SW 1271 (cell line): ENCODE measurements around the gene FAM234A.

Source experiments
- DNase-seq, 2 experiments: peaks; one replicate each; lab custom pipeline; 2025; lab: John Stamatoyannopoulos, UW

The FAM234A gene

DNA sequence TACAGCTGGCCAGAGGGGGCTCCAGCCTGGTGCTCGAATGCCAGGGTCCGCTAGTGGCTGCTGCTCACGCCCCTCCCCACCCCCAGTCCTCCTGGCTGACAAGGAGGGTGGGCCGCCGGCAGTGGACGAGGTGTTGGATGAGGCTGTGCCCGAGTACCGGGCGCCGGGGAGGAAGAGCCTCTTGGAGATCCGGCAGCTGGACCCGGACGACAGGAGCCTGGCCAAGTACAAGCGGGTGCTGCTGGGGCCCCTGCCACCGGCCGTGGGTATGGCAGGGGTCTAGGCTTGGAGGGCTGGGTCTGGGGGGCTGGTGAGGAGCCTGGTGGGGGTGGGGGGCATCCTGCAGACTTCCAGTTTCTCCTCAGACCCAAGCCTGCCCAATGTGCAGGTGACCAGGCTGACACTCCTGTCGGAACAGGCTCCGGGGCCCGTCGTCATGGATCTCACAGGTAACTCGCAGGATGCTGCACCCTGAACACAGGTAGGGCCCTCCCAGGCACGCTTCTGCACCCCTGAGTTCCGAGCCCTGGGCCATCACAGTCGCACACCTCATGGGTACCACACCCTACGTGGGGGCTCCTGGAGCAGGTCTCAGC is 47.1 kb downstream of the FAM234A start:
- no peak for DNase-seq

DNA sequence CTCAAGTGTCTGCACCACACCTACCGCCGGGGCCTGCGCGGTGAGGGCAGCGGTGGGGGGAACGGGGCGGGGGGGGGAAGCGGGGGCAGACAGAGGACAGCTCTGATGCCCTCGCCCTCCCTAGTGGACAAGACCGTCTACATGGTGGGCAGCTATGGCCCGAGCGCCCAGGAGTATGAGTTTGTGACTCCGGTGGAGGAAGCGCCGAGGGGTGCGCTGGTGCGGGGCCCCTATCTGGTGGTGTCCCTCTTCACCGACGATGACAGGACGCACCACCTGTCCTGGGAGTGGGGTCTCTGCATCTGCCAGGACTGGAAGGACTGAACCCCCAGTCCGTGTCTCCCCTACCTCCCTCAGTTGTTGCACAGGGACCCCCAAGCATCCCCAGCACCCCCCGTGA is 47.9 kb downstream of the FAM234A start:
- no peak for DNase-seq

DNA sequence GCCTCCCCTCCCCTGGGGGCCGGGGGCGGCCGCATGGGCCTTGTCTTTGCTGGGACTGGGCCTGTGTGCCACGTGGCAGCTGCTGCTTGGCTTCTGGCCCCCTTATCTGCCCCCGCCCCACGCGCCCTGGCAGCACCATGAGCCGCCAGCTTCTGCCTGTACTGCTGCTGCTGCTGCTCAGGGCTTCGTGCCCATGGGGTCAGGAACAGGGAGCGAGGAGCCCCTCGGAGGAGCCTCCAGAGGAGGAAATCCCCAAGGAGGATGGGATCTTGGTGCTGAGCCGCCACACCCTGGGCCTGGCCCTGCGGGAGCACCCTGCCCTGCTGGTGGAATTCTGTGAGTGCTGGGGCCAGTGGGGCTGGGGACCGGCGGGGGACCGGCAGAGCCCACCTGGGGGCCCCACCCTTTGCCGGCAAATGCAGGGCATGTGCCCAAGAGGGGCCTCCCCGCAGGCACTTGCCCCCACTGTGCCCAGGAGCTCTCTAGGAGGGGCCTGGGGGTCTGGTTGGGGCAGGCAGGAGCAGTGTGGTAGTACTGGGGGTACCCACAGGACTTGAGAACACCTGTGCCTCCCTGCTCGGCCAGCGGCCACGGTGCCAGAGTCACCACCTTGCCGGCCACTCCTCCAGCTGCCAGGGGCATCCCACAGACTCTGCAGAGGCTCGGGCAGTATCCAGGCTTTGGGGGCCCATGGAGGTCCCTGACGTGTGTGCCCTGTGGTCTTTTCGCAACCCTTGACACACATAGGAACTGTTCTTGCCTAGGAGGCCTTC is 48.6 kb downstream of the FAM234A start, which contains the start of gene PDIA2:
Gene PDIA2, plus strand, starts transcription at position 132 of the 773 bp plus-strand sequence. Its CDS starts 6 bp downstream, at position 138.
- no peak for DNase-seq

DNA sequence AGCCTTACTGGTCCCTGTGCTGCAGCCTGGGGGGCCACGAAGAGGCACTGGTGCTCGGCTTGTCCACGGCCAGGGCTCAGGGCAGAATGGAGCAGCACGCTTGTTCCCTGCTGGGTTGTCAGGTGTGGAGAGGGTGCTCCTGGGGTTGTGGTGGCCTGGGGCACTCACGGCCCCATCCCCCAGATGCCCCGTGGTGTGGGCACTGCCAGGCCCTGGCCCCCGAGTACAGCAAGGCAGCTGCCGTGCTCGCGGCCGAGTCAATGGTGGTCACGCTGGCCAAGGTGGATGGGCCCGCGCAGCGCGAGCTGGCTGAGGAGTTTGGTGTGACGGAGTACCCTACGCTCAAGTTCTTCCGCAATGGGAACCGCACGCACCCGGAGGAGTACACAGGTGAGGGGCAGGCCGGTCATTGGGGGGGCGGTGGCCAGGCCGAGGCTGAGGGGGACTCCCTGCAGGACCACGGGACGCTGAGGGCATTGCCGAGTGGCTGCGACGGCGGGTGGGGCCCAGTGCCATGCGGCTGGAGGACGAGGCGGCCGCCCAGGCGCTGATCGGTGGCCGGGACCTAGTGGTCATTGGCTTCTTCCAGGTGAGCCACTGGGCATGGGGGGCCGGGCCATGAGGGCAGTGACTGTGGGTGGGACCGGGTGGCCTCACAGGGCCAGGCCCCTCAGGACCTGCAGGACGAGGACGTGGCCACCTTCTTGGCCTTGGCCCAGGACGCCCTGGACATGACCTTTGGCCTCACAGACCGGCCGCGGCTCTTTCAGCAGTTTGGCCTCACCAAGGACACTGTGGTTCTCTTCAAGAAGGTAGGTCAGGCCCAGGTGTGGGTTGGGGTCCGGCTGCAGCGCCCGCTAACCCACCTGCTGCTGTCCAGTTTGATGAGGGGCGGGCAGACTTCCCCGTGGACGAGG is 49.8 kb downstream of the FAM234A start:
- no peak for DNase-seq

DNA sequence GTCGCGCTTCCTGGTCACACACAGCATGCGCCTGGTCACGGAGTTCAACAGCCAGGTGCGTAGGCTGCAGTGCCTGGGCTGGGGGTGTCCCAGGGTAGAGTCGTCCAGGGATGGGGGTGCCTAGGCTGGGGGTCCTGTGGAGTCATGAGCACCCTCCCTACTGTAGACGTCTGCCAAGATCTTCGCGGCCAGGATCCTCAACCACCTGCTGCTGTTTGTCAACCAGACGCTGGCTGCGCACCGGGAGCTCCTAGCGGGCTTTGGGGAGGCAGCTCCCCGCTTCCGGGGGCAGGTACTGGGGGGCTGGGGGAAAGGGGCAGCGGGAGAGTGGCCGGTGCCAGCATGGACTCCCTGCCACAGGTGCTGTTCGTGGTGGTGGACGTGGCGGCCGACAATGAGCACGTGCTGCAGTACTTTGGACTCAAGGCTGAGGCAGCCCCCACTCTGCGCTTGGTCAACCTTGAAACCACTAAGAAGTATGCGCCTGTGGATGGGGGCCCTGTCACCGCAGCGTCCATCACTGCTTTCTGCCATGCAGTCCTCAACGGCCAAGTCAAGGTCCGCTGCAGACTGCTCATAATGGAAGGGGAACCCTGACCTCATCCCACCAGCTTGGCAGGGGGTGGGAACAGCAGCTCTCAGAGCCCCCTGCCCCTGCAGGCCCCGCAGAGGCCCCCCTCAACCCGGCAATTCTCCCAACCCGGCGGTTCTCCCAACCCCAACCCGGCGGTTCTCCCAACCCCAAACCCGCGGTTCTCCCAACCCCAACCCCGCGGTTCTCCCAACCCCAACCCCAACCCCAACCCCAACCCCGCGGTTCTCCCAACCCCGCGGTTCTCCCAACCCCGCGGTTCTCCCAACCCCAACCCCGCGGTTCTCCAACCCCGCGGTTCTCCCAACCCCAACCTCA is 50.8 kb downstream of the FAM234A start:
- DNase-seq, result no peak

DNA sequence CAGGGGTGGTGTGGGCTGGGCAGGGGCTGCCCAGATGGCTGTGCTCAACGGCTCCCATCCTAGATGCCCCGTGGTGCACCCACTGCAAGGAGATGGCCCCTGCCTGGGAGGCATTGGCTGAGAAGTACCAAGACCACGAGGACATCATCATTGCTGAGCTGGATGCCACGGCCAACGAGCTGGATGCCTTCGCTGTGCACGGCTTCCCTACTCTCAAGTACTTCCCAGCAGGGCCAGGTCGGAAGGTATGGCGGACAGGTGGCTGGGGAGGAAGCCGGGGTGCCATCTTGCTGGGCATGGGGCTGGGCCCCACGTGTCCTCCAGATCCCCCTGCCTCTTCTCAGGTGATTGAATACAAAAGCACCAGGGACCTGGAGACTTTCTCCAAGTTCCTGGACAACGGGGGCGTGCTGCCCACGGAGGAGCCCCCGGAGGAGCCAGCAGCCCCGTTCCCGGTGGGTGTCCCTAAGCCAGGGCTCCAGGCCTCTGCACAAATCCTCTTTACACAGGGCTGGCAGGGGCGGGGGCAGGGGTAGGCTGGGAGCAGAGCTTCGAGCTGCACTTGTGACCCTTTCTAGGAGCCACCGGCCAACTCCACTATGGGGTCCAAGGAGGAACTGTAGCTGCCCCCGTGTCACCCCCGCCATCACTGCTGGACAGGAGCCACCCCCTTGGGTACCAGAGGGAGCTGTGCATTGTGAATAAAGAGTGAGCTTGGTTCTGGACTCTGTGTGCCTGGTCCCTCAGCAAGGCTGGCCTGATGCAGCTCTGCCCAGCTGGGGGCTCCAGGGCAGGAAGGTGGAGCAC is 52.1 kb downstream of the FAM234A start:
- no peak for DNase-seq

DNA sequence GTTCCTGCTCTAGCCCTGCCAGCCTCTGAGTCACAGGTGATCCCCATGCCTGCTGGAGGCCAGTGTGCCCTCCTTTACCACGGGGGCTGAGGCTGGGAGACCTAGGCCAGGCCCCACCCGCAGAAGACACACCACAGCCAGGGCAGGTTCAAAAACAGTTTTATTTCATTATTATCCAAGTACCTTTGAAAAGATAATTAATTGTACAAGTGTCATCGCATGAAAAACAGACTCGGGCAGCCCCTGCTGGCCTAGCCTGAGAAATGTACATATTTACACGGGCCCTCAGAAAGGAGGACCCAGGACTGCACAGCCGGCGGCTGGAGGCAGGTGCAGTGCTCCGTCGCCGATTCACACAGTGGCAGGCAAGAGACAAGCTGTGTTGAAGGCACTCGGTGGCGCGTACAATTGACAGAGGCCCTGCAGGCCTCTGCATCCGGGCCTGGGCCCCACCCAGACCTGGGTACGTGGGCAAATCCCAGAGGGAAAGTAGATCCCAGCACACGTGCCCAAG is 52.7 kb downstream of the FAM234A start:
- DNase-seq, result no peak

DNA sequence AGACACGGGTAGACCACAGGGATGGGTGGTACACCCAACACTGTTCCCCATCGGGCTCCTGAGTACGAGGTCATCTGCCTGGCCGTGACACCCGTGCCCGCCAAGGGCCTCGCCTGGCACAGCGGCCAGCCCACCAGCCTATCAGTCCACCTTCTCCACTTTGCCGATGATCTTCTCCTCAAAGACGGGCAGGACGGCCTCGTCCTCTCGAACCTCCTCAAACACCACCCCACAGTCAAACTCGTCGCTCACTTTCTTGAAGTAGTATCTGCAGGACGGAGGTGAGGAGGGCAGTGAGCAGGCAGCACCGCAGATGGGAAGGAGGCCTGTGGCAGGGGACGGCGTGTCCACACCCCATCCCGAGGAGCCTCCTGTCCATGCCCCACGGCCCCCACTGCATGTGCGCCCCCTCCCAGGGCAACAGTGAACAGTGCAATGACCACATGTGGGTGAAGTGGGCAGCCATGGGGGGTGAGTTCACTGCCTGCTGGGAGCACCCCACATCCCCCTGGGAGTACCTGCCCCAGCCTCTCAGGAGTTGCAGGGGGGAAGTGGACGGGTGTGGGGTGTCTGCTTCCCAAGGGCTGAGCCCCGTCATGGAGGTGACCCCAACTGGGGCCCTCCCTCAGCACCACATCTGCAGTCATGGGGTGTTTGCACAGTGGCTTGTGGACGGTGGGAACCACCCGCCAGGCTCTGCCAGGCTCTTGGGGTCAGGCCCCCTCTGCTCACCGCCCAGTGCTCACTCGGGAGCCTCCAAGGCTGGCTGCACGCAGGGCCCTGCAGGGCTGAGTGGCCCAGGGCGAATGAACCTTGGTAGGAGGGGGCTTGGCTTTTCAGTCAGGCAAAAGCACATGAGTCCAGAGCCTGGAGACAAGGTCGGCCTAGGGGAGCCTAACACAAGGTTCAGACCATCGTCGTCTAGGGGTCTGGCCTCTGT is 53.6 kb downstream of the FAM234A start:
- no peak for DNase-seq

DNA sequence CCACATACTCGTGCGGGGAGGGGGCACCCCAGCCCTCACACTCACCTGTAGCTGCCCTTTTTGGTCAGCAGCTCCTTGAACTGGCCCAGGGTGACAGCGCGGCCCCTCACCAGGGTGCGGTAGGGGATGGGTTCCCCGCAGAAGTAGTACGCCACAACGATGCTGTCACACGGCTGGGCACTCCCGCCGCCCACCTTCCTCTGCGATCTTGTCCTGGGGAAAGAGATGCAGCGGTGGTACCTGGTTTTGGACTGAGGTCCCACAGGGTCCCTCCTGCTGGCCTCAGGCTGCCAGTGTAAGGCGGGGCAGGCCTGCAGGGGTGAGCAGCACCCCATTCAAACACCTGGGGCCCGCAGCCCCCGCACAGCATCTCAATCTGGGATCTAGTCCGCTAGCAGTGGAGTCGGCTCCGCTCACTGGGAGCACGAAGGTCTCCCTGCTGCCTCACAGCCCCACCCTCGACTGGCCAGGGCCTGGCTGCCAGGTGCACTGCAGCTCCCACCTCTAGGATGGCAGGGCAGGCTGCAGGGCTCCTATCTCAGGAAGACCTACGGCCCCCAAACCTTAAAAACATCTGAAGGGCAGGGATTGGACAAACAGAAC is 54.9 kb downstream of the FAM234A start:
- no peak for DNase-seq

DNA sequence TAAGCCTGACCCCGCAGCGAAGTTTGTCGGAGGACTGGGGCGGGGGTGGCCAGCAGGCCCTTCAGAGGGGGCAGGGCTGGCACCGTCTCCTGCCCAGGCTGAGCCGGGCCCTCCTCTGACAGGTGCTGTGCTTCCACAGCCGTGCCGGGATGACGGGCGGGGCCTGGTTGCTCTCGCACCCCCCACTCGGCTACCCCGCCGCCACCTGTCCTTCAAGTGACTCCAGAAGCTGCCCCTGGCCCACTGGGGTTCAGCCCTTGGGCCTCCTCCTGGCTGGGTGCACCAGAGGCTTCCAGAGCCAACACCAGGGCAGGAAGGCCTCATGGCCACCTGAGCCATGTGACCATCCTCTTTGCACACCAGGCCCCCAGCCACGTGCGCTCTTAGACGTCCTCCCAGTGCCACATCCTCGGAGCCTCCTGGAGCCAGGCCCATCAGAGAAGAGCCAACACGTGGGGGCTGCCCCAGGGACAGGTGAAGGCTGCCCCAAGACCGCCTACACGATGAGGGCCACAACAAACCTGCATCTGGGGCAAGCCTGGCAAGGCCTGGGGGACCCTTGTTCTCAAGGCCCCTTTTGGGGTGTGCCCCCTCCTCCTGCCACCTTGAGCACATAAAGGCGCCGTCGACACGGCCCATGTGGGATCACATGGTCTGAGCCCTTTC is 55.5 kb downstream of the FAM234A start:
- no peak for DNase-seq

DNA sequence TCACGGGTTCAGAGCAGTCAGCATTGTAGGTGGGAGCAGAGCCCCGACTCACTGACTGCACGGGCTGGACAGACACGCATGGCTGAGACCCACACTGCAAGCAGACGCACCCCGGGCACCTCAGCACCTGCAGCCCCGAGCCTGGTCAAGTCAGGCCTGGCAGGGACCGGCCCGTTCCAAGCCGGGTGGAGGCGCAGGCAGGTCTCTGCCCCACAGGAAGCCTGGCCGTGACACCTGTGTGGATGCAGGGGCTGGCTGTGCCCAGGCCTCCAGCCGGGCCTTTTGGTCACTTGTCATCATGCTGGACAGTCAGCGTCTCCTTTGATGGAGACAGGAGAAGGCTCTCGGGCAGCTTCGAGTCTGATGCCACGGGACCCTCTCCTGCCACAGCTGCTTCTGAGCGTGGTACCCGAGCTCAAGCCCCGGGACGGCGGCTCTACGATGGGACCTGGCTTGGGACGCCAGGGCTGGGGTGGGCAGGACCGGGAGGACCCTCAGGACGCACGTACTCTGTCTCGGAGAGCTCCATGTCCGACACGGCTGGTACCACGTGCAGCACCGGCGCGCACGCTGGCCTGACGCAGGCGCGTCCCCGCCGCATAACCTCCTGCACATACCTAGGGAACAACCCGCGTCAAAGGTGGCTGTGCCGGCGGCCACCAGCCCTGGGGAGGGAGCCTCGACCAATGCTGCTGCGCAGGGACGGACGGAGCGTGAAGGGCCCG is 56.2 kb downstream of the FAM234A start:
- no peak for DNase-seq

DNA sequence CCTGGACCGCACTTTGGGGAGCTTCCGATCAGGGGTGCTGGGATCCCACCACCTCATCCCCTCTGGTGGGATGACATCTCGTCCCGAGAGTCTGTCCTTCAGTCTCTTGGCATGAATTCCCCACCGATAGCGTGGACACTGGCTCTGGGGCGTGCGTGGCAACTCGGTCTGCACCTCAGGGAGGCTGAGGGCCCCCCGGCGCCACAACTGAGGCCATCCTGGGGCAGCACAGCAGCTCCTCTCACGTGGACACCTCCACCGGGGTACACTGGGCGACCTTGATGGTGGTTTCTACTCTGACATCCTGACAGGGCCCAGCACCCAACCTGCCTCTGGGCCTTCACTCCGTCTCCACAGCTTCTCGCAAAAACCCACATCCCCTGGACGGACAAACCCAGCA is 56.9 kb downstream of the FAM234A start:
- DNase-seq, result no peak

DNA sequence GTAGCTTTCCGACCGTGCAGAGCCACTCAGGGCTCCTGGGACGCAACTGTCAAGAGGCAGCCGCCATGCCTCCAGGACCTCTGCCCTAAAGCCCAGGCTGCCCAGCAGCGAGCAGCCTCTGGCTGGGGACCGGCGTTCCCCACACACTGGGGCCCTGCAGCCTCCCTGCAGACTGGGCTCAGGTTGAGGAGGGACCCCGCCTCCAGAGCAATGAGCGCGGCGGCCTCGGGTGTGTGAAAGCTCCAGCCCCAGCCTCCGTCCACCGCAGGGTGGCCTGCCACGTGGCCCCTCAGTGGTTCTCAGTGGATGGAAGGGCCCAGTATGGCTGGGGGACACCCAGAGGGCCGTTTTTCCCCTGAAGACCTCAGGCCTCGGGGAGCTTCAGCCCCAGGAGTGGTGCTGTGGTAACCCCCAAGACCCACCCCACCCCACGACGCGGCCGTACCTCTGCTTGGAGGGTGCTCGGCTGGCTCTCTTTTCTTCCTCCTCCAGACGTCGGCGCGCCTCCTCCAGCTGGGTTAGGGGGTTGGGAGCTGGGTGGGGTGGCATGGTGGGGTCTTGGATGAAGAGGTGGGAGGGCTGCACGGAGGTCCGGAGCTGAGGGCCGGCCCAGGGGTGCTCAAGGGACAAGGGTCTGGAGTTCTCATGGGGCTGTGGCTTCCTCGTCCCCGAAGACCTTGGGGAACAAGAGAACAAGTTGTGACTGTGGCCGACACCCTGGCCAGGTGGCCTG is 58.6 kb downstream of the FAM234A start:
- DNase-seq, result no peak

DNA sequence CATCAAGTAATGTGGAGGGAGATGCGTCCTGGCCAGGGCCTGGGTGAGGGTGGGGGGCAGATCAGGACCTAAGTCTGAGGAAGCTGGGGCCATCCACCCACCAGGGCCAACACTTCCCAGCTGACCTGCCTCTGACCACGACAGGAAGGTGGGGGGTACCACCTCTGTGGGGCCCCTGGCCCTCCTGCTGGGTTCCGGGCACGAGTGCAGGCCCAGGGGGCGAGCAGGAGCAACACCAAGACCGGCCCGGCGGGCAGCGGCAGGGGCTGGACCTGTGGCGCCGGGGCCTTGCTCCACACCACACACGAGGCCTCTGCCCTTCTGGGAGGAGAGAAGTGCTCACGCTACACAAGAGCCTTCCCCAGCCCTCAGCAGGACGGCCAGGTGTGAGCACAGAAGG is 61.7 kb downstream of the FAM234A start:
- no peak for DNase-seq

DNA sequence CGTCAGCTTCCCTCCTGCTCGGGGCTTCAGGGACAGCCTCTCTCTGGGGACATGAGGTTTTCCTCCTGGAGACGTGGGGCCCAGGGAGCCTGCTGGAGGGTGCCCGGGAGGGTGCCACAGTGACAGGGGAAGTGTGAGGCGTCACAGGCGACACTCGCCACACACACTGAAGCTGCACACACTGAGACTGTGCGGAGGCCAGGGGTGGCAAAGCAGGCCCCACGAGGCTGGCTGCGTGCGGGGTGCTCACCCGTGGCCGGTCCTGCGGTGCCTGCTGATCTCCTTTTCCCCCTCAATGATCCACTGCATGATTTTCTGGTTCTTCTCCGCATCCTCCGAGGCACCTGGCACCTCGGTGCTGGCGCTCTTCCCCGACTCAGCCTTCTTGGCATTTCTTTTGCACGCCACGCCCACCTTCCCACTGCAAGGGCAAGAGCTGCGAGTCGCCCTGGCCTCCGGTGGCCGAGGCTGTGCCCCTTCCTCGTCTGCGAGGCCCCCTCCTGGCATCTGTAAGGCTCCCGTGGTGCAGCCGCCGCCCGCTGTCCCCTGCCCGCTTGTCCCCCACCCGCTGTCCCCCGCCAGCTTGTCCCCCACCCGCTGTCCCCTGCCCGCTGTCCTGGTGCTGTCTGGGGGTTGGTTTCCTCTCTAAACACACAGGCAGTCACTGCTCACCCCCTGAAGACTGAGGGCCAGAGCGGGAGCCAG is 62.3 kb downstream of the FAM234A start:
- no peak for DNase-seq

DNA sequence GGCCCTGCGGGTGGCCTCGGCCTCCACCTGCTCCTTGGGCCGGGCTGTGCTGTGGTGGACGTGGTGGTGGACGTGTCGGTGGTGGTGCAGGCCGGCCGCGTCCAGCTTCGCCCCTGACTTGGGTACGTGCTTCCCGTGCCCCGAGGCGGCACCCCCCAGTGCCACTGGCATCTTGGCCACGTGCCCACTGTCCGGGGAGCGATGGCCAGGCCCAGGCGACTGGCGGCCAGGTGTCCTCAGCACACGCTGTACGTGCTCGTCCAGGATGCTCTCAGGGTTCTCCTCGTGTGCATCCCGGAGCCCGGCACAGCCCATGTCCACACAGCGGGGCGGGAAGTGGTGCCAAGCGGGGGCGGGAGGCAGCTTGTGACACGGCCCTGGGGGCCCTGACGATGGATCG is 63.2 kb downstream of the FAM234A start:
- DNase-seq, result no peak
